OCI-LY3 (cell line): ENCODE measurements around the gene GFOD1.

Experiments used
- CTCF ChIP-seq: fragments of 200-600, 300-600 bp; sonication (generic); IDR thresholded peaks from 2 replicates; pipeline ENCODE4 v1.5.1; 2014; ENCODE audit warnings: antibody characterized with exemption, low read length, low read depth
- EZH2phosphoT487 ChIP-seq: fragments of 200-600 bp; shearing (Covaris generic); IDR thresholded peaks from 2 replicates; pipeline ENCODE4 v1.6.1; 2018; ENCODE audit warnings: antibody characterized with exemption, mixed run types, low read depth

- TF ChIP-seq CTCF (no peak), EZH2phosphoT487 (no peak)
Observed at GRCh38 chr6:13308332-13308731, 179.1 kb downstream of the GFOD1 start.
